ENCODE measurements around the gene IFT81.

- TF ChIP-seq CTCF (IDR thresholded peaks at IDR 0.05 in 2 of 3, conservative IDR thresholded peaks at IDR 0.05 in 1 of 3; ENCODE audit: borderline replicate concordance in 1 of 3, insufficient read depth in 1 of 3, low read depth in 2 of 3, low read length in 2 of 3): no peak
- no peak for TF ChIP-seq TCF7L2 (IDR thresholded peaks at IDR 0.05; ENCODE audit: borderline replicate concordance, extremely low read depth, insufficient read depth, insufficient read length)
- TF ChIP-seq RAD21 (IDR thresholded peaks at IDR 0.05; ENCODE audit: low read depth): no peak
- TF ChIP-seq POLR2A (IDR thresholded peaks at IDR 0.05; ENCODE audit: borderline replicate concordance, extremely low read depth, insufficient read depth, insufficient read length): no peak
- TF ChIP-seq EZH2 (IDR thresholded peaks at IDR 0.05): no peak
- TF ChIP-seq SIN3A (IDR thresholded peaks at IDR 0.05; ENCODE audit: low read depth): no peak
- no peak for TF ChIP-seq EZH2phosphoT487 (IDR thresholded peaks at IDR 0.05; ENCODE audit: borderline replicate concordance)
These were observed 47.5 kb downstream of the IFT81 start for GRCh38 chr12:110171636-110172035.

Data from HCT116 (cell line).